ENCODE data around the gene TMPRSS5.
A peak's percentile ranks its signal among the peaks of the same experiment; 100 is the strongest.

Gene TMPRSS5

GRCh38 chr11:113705871-113706655, at the start of gene TMPRSS5:
Gene TMPRSS5, minus strand, starts transcription at chr11:113706308. Its CDS starts 84 bp downstream, at chr11:113706224.
- peak within 1 kb of the TSS; percentile 3 for H3K4me3 Mint-ChIP-seq
- H3K4me1 Mint-ChIP-seq = peaks cover 18% of the 10 kb centered on the region
- H3K36me3 Mint-ChIP-seq (ENCODE audit: low read depth) = peaks cover 45% of the 10 kb centered on the region
- H3K27ac Mint-ChIP-seq = peak within 1 kb of the TSS; percentile 49
- no peak for TF ChIP-seq CTCF (IDR thresholded peaks at IDR 0.05)
- no peaks in the 10 kb centered on the region for H3K27me3 Mint-ChIP-seq (ENCODE audit: low read depth, poor library complexity)
- H3K9me3 Mint-ChIP-seq = peaks cover 43% of the 10 kb centered on the region
- DNase-seq = no peak

GRCh38 chr11:113752932-113753331, 46.8 kb upstream of the TMPRSS5 start:
- Mint-ChIP-seq H3K9me3 (peaks cover 9% of the 10 kb centered on the region), H3K27me3 (ENCODE audit: low read depth, poor library complexity) (no peaks in the 10 kb centered on the region), H3K4me1 (no peaks in the 10 kb centered on the region), H3K4me3 (no peak overlapping the region), H3K36me3 (ENCODE audit: low read depth) (peaks cover 67% of the 10 kb centered on the region), H3K27ac (no peak overlapping the region)
- no peak for TF ChIP-seq CTCF (IDR thresholded peaks at IDR 0.05)
- DNase-seq = no peak

GRCh38 chr11:113736323-113736722, 30.2 kb upstream of the TMPRSS5 start:
- DNase-seq = no peak
- Mint-ChIP-seq H3K27me3 (ENCODE audit: low read depth, poor library complexity) (no peaks in the 10 kb centered on the region), H3K9me3 (no peaks in the 10 kb centered on the region), H3K4me1 (peaks cover 10% of the 10 kb centered on the region), H3K27ac (no peak overlapping the region), H3K36me3 (ENCODE audit: low read depth) (peaks cover 77% of the 10 kb centered on the region), H3K4me3 (no peak overlapping the region)
- TF ChIP-seq CTCF (IDR thresholded peaks at IDR 0.05) = no peak

- Mint-ChIP-seq H3K36me3 (ENCODE audit: low read depth) (peaks cover 41% of the 10 kb centered on the region), H3K4me1 (peaks cover 16% of the 10 kb centered on the region), H3K9me3 (no peaks in the 10 kb centered on the region), H3K27me3 (ENCODE audit: low read depth, poor library complexity) (no peaks in the 10 kb centered on the region), H3K27ac (no peak overlapping the region), H3K4me3 (no peak overlapping the region)
- TF ChIP-seq CTCF (IDR thresholded peaks at IDR 0.05) = no peak
- no peak for DNase-seq
Observed at GRCh38 chr11:113732092-113732491, 26.0 kb upstream of the TMPRSS5 start.

GRCh38 chr11:113730887-113731726, 25.0 kb upstream of the TMPRSS5 start:
- H3K9me3 Mint-ChIP-seq = no peaks in the 10 kb centered on the region
- H3K27ac Mint-ChIP-seq = no peak overlapping the region
- peak; percentile 40 for DNase-seq
- TF ChIP-seq CTCF (IDR thresholded peaks at IDR 0.05) = peak; percentile 68
- no peaks in the 10 kb centered on the region for H3K27me3 Mint-ChIP-seq (ENCODE audit: low read depth, poor library complexity)
- peaks cover 16% of the 10 kb centered on the region for H3K4me1 Mint-ChIP-seq
- H3K36me3 Mint-ChIP-seq (ENCODE audit: low read depth) = peaks cover 32% of the 10 kb centered on the region
- H3K4me3 Mint-ChIP-seq = no peak overlapping the region
